GM18511 (cell line): ENCODE data around the gene ZNF32.
"Not testable (repeated sequence)": the region's sequence is repeated elsewhere in the genome, so short reads cannot be mapped to it uniquely, and the experiment has no call there.

Source experiments
- ATAC-seq: cut with Tn5 transposase; IDR thresholded peaks from one replicate; pipeline ENCODE4 v1.9.1; 2021; ENCODE audit warnings: mild to moderate bottlenecking, moderate library complexity; ENCODE audit not compliant: unreplicated experiment

The ZNF32 gene

GRCh38 chr10:43635816-43636215 lies 12.9 kb downstream of the ZNF32 start:
- ATAC-seq, result not testable (repeated sequence)

GRCh38 chr10:43628956-43629355 lies 19.7 kb downstream of the ZNF32 start:
- ATAC-seq, result no peak

GRCh38 chr10:43627942-43628341 lies 20.7 kb downstream of the ZNF32 start:
- ATAC-seq, result no peak

- ATAC-seq, result no peak
These were observed 25.3 kb downstream of the ZNF32 start for GRCh38 chr10:43623351-43623750.

- ATAC-seq, result no peak
These were observed 26.6 kb downstream of the ZNF32 start for GRCh38 chr10:43622038-43622437.

- ATAC-seq, result no peak
These were observed 29.3 kb downstream of the ZNF32 start for GRCh38 chr10:43619368-43619767.

GRCh38 chr10:43616697-43617370 lies 31.8 kb downstream of the ZNF32 start:
- no peak for ATAC-seq

GRCh38 chr10:43610636-43611035 lies 38.0 kb downstream of the ZNF32 start:
- ATAC-seq, result no peak

- no peak for ATAC-seq
These were observed 41.5 kb downstream of the ZNF32 start for GRCh38 chr10:43607199-43607573.

- peak; percentile 100 for ATAC-seq
These were observed 42.1 kb downstream of the ZNF32 start, which contains the start of gene ZNF485 for GRCh38 chr10:43606323-43607198. Gene ZNF485 (plus strand): TSS chr10:43606438. CDS start chr10:43607051, 613 bp downstream.

GRCh38 chr10:43605850-43606322 lies 42.8 kb downstream of the ZNF32 start:
- peak; percentile 30 for ATAC-seq

- ATAC-seq, result not testable (repeated sequence)
These were observed 47.1 kb downstream of the ZNF32 start for GRCh38 chr10:43601576-43601975.

- ATAC-seq, result no peak
These were observed 49.3 kb downstream of the ZNF32 start for GRCh38 chr10:43599333-43599732.

- no peak for ATAC-seq
These were observed 50.2 kb downstream of the ZNF32 start for GRCh38 chr10:43598446-43598845.

- no peak for ATAC-seq
These were observed 52.1 kb downstream of the ZNF32 start for GRCh38 chr10:43596546-43596945.

- ATAC-seq, result peak; percentile 65
These were observed 52.9 kb downstream of the ZNF32 start for GRCh38 chr10:43595739-43596298.

- ATAC-seq, result peak; percentile 90
These were observed 53.6 kb downstream of the ZNF32 start for GRCh38 chr10:43594944-43595589.
